ENCODE measurements around the gene ABRACL. TPM values are rescaled to one million over a fixed set of nuclear protein-coding genes. Genes with fewer than 3 reads are reported as not detected.

The ABRACL gene
- total RNA-seq, 2 donors from 2014 or later: 46.0 to 64.4 TPM

DNA sequence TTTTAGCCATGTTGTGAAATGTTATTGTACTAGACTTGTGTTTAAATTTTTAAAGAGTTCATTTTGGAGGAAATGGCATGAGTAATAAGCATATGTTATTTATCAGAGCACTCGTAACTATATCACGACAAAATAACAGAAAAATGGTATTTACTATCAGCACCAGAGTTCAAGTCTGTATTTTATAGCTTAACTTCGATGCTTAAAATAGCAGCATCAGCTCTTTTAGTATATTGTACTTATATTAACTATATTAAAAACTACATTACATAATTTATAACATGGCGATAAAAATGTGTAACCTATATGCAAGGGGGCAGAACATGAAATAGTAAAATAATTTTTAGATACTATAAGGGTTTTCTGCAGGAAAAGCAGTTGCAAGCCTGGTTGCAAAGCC lies 52.9 kb downstream of the ABRACL start:
- no peaks in the 10 kb centered on the region for H3K9me3 ChIP-seq (ENCODE audit: control insufficient read depth, low read length, poor library complexity, severe bottlenecking)
- no peaks in the 10 kb centered on the region for H3K27me3 Mint-ChIP-seq
- no peak for ATAC-seq
- H3K4me1 Mint-ChIP-seq: peaks cover 5% of the 10 kb centered on the region
- DNase-seq: no peak
- no peak overlapping the region for H3K4me3 Mint-ChIP-seq
- peak overlapping the region; percentile 37 for H3K27ac Mint-ChIP-seq
- no peaks in the 10 kb centered on the region for H3K36me3 Mint-ChIP-seq (ENCODE audit: low read depth)

DNA sequence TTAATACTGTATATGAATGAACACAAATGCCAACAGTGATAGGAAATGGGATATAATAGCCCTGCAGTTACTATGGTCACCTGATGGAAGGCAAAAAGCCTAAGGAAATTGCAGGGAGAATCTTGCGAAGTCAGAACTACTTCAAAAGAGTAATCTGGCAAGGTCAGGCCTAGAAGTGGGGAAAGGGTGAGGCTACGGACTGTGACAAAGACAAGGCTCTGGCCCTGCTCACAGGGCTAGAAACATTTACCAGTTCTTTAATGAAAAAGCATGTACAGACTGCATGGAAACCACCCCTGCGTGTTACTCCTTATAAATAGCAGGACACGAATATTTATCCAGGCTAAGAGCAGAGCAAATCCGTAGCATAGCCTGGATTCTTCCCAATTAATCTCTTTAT lies 53.8 kb downstream of the ABRACL start:
- no peak for DNase-seq
- H3K27ac Mint-ChIP-seq: peak overlapping the region; percentile 37
- no peaks in the 10 kb centered on the region for H3K36me3 Mint-ChIP-seq (ENCODE audit: low read depth)
- no peaks in the 10 kb centered on the region for H3K9me3 ChIP-seq (ENCODE audit: control insufficient read depth, low read length, poor library complexity, severe bottlenecking)
- no peak for ATAC-seq
- peaks cover 5% of the 10 kb centered on the region for H3K4me1 Mint-ChIP-seq
- no peak overlapping the region for H3K4me3 Mint-ChIP-seq
- H3K27me3 Mint-ChIP-seq: no peaks in the 10 kb centered on the region

DNA sequence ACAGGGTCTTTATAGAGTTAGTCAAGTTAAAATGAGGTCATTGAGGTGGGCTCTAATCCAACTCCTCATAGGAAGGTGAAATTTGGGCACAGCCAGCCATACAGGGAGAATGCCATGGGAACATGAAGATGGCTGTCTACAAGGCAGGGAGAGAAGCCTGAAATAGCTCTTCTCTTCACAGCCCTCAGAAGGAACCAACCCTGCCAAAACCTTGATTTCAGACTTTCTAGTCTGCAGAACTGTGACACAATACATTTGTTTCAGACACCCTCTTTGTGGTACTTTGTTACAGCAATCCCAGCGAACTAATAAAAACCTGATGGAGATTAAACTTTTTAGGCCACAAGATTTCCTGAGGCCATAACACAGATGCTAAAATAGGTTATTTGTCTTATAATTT lies 63.3 kb downstream of the ABRACL start:
- H3K27ac Mint-ChIP-seq: no peak overlapping the region
- H3K27me3 Mint-ChIP-seq: no peaks in the 10 kb centered on the region
- H3K4me1 Mint-ChIP-seq: no peaks in the 10 kb centered on the region
- H3K36me3 Mint-ChIP-seq (ENCODE audit: low read depth): no peaks in the 10 kb centered on the region
- H3K9me3 ChIP-seq (ENCODE audit: control insufficient read depth, low read length, poor library complexity, severe bottlenecking): no peaks in the 10 kb centered on the region
- H3K4me3 Mint-ChIP-seq: no peak overlapping the region
- DNase-seq: no peak
- no peak for ATAC-seq

Other genes starting within 250 kb of the ABRACL start
- not detected for gene ECT2L, start 232.7 kb upstream of the ABRACL start, total RNA-seq
- gene REPS1, start 40.5 kb upstream of the ABRACL start, total RNA-seq: 10 to 100 TPM; 73.4 to 88.6 TPM
- gene HECA, start 106.3 kb downstream of the ABRACL start, total RNA-seq: 100 to 1,000 TPM; 172 to 197 TPM